Activated CD4-positive, alpha-beta memory T cell treated with anti-CD3 and anti-CD28 coated beads, Interleukin-2, amount 10 ng/mL, durations not matched to agents 7 days and 5 days (primary cell): ENCODE data around the gene WIPF3. TPM values are rescaled to one million over a fixed set of nuclear protein-coding genes. Genes with fewer than 3 reads are reported as not detected.

Source experiments
- CTCF ChIA-PET: fragments of 350-600 bp; sonication (Branson Sonifier 250); formaldehyde crosslinking; loops from one replicate; lab custom pipeline; 2021; ENCODE audit warnings: antibody characterized with exemption, inconsistent platforms; lab: Charles Lee
- POLR2A ChIA-PET: fragments of 350-600 bp; sonication (Branson Sonifier 250); formaldehyde crosslinking; loops from one replicate; lab custom pipeline; 2021; ENCODE audit warnings: antibody characterized with exemption; lab: Charles Lee
- DNase-seq: peaks from one replicate; pipeline ENCODE4 v3.0.0-alpha.2; 2020
- H3K27ac Mint-ChIP-seq: one replicate; pipeline ENCODE4 v1.8.0; 2021; ENCODE audit warnings: mild to moderate bottlenecking, mixed read lengths
- H3K27me3 Mint-ChIP-seq: one replicate; pipeline ENCODE4 v1.8.0; 2021; ENCODE audit warnings: mixed read lengths
- H3K36me3 Mint-ChIP-seq: one replicate; pipeline ENCODE4 v1.8.0; 2021; ENCODE audit warnings: low read depth, mixed read lengths
- H3K4me1 Mint-ChIP-seq: one replicate; pipeline ENCODE4 v1.8.0; 2021; ENCODE audit warnings: mixed read lengths
- H3K4me3 Mint-ChIP-seq: one replicate; pipeline ENCODE4 v1.8.0; 2021; ENCODE audit warnings: mild to moderate bottlenecking, mixed read lengths
- H3K9me3 Mint-ChIP-seq: one replicate; pipeline ENCODE4 v1.8.0; 2021; ENCODE audit warnings: mixed read lengths
- total RNA-seq, 2 experiments: library from RNA; stranded (reverse); gene quantifications; one replicate each; pipeline ENCODE4 v1.2.3, GENCODE V29; 2021

WIPF3 gene
- total RNA-seq, 2 experiments from 2014 or later: not detected

- Mint-ChIP-seq H3K27ac (no peak overlapping the region), H3K4me1 (no peaks in the 10 kb centered on the region), H3K4me3 (no peak overlapping the region), H3K36me3 (no peaks in the 10 kb centered on the region), H3K9me3 (no peaks in the 10 kb centered on the region), H3K27me3 (peaks cover 40% of the 10 kb centered on the region)
- DNase-seq: no peak
- ChIA-PET CTCF (no interaction called here), POLR2A (no interaction called here)
Observed at GRCh38 chr7:29815181-29816105, 9.1 kb downstream of the WIPF3 start.

- no peak overlapping the region for H3K27ac Mint-ChIP-seq
- no peaks in the 10 kb centered on the region for H3K4me1 Mint-ChIP-seq
- ChIA-PET POLR2A (interaction anchor here (0.6 kb wide), 1 partner anchor 276 kb away, joined by 3 read pairs; no protein-coding TSS in a partner anchor), CTCF (no interaction called here)
- H3K27me3 Mint-ChIP-seq: peaks cover 37% of the 10 kb centered on the region
- H3K9me3 Mint-ChIP-seq: no peaks in the 10 kb centered on the region
- H3K36me3 Mint-ChIP-seq: no peaks in the 10 kb centered on the region
- H3K4me3 Mint-ChIP-seq: no peak overlapping the region
- DNase-seq: no peak
Observed at GRCh38 chr7:29818308-29818707, 12.0 kb downstream of the WIPF3 start.

- H3K9me3 Mint-ChIP-seq: no peaks in the 10 kb centered on the region
- peaks cover 11% of the 10 kb centered on the region for H3K27me3 Mint-ChIP-seq
- ChIA-PET POLR2A (no interaction called here), CTCF (no interaction called here)
- peaks cover 7% of the 10 kb centered on the region for H3K4me1 Mint-ChIP-seq
- no peak overlapping the region for H3K4me3 Mint-ChIP-seq
- no peak for DNase-seq
- H3K36me3 Mint-ChIP-seq: no peaks in the 10 kb centered on the region
- H3K27ac Mint-ChIP-seq: no peak overlapping the region
Observed at GRCh38 chr7:29825775-29826529, 19.6 kb downstream of the WIPF3 start.

- H3K4me3 Mint-ChIP-seq: no peak overlapping the region
- ChIA-PET CTCF (no interaction called here), POLR2A (no interaction called here)
- no peaks in the 10 kb centered on the region for H3K36me3 Mint-ChIP-seq
- no peak for DNase-seq
- no peak overlapping the region for H3K27ac Mint-ChIP-seq
- no peaks in the 10 kb centered on the region for H3K9me3 Mint-ChIP-seq
- H3K27me3 Mint-ChIP-seq: peaks cover 10% of the 10 kb centered on the region
- H3K4me1 Mint-ChIP-seq: peaks cover 7% of the 10 kb centered on the region
Observed at GRCh38 chr7:29826530-29826822, 20.2 kb downstream of the WIPF3 start.

GRCh38 chr7:29826904-29827303, 20.6 kb downstream of the WIPF3 start:
- H3K36me3 Mint-ChIP-seq: no peaks in the 10 kb centered on the region
- H3K9me3 Mint-ChIP-seq: no peaks in the 10 kb centered on the region
- no peak overlapping the region for H3K27ac Mint-ChIP-seq
- POLR2A ChIA-PET: no interaction called here
- CTCF ChIA-PET: no interaction called here
- H3K4me3 Mint-ChIP-seq: no peak overlapping the region
- no peak for DNase-seq
- peaks cover 7% of the 10 kb centered on the region for H3K4me1 Mint-ChIP-seq
- peaks cover 8% of the 10 kb centered on the region for H3K27me3 Mint-ChIP-seq

- no peak overlapping the region for H3K4me3 Mint-ChIP-seq
- no peaks in the 10 kb centered on the region for H3K36me3 Mint-ChIP-seq
- no peak for DNase-seq
- H3K4me1 Mint-ChIP-seq: no peaks in the 10 kb centered on the region
- CTCF ChIA-PET: no interaction called here
- no peak overlapping the region for H3K27ac Mint-ChIP-seq
- POLR2A ChIA-PET: no interaction called here
- no peaks in the 10 kb centered on the region for H3K9me3 Mint-ChIP-seq
- peaks cover 6% of the 10 kb centered on the region for H3K27me3 Mint-ChIP-seq
Observed at GRCh38 chr7:29831705-29832104, 25.4 kb downstream of the WIPF3 start.

- H3K27ac Mint-ChIP-seq: no peak overlapping the region
- DNase-seq: no peak
- H3K36me3 Mint-ChIP-seq: no peaks in the 10 kb centered on the region
- H3K4me3 Mint-ChIP-seq: no peak overlapping the region
- ChIA-PET CTCF (no interaction called here), POLR2A (no interaction called here)
- peaks cover 9% of the 10 kb centered on the region for H3K27me3 Mint-ChIP-seq
- no peaks in the 10 kb centered on the region for H3K4me1 Mint-ChIP-seq
- H3K9me3 Mint-ChIP-seq: no peaks in the 10 kb centered on the region
Observed at GRCh38 chr7:29833929-29834328, 27.6 kb downstream of the WIPF3 start.

GRCh38 chr7:29835718-29836117, 29.4 kb downstream of the WIPF3 start:
- no peak overlapping the region for H3K4me3 Mint-ChIP-seq
- CTCF ChIA-PET: no interaction called here
- no peaks in the 10 kb centered on the region for H3K36me3 Mint-ChIP-seq
- H3K27ac Mint-ChIP-seq: no peak overlapping the region
- POLR2A ChIA-PET: no interaction called here
- H3K4me1 Mint-ChIP-seq: no peaks in the 10 kb centered on the region
- H3K9me3 Mint-ChIP-seq: no peaks in the 10 kb centered on the region
- H3K27me3 Mint-ChIP-seq: peaks cover 10% of the 10 kb centered on the region
- DNase-seq: no peak

- H3K4me3 Mint-ChIP-seq: no peak overlapping the region
Observed at GRCh38 chr7:29839302-29839701, 33.0 kb downstream of the WIPF3 start.

GRCh38 chr7:29839921-29840320, 33.6 kb downstream of the WIPF3 start:
- Mint-ChIP-seq H3K36me3 (no peaks in the 10 kb centered on the region), H3K4me1 (no peaks in the 10 kb centered on the region), H3K9me3 (no peaks in the 10 kb centered on the region), H3K27me3 (peaks cover 5% of the 10 kb centered on the region), H3K27ac (no peak overlapping the region), H3K4me3 (no peak overlapping the region)
- CTCF ChIA-PET: no interaction called here
- no peak for DNase-seq
- POLR2A ChIA-PET: no interaction called here

More at GRCh38 chr7:29839302-29839701, 33.0 kb downstream of the WIPF3 start:
- no peaks in the 10 kb centered on the region for H3K4me1 Mint-ChIP-seq
- H3K27me3 Mint-ChIP-seq: peaks cover 5% of the 10 kb centered on the region
- H3K9me3 Mint-ChIP-seq: no peaks in the 10 kb centered on the region
- ChIA-PET CTCF (no interaction called here), POLR2A (no interaction called here)
- H3K36me3 Mint-ChIP-seq: no peaks in the 10 kb centered on the region
- no peak overlapping the region for H3K27ac Mint-ChIP-seq
- no peak for DNase-seq

- Mint-ChIP-seq H3K36me3 (no peaks in the 10 kb centered on the region), H3K4me3 (no peak overlapping the region), H3K27ac (no peak overlapping the region), H3K27me3 (peaks cover 5% of the 10 kb centered on the region), H3K4me1 (no peaks in the 10 kb centered on the region), H3K9me3 (no peaks in the 10 kb centered on the region)
- ChIA-PET CTCF (no interaction called here), POLR2A (no interaction called here)
- DNase-seq: no peak
Observed at GRCh38 chr7:29840701-29841100, 34.4 kb downstream of the WIPF3 start.

- POLR2A ChIA-PET: no interaction called here
- DNase-seq: no peak
- Mint-ChIP-seq H3K27me3 (peaks cover 5% of the 10 kb centered on the region), H3K4me1 (no peaks in the 10 kb centered on the region), H3K4me3 (no peak overlapping the region), H3K36me3 (no peaks in the 10 kb centered on the region), H3K9me3 (no peaks in the 10 kb centered on the region), H3K27ac (no peak overlapping the region)
- CTCF ChIA-PET: no interaction called here
Observed at GRCh38 chr7:29841926-29842701, 35.8 kb downstream of the WIPF3 start.

GRCh38 chr7:29843093-29843492, 36.8 kb downstream of the WIPF3 start:
- Mint-ChIP-seq H3K36me3 (no peaks in the 10 kb centered on the region), H3K27me3 (peaks cover 5% of the 10 kb centered on the region), H3K4me1 (no peaks in the 10 kb centered on the region), H3K27ac (no peak overlapping the region), H3K9me3 (no peaks in the 10 kb centered on the region), H3K4me3 (no peak overlapping the region)
- ChIA-PET POLR2A (no interaction called here), CTCF (no interaction called here)
- no peak for DNase-seq
